ENCODE measurements around the gene ELL2. TPM values are rescaled to one million over a fixed set of nuclear protein-coding genes. Genes with fewer than 3 reads are reported as not detected.

The ELL2 gene
- total and polyA plus RNA-seq, 2 of the 13 experiments (the other 11 are each of a cell fraction or from before 2014, with no cell fraction given) = 78.9 to 97.1 TPM

GRCh38 chr5:95986937-95987520, 25.4 kb upstream of the ELL2 start (continued):
- TF ChIP-seq, protein P1, sequence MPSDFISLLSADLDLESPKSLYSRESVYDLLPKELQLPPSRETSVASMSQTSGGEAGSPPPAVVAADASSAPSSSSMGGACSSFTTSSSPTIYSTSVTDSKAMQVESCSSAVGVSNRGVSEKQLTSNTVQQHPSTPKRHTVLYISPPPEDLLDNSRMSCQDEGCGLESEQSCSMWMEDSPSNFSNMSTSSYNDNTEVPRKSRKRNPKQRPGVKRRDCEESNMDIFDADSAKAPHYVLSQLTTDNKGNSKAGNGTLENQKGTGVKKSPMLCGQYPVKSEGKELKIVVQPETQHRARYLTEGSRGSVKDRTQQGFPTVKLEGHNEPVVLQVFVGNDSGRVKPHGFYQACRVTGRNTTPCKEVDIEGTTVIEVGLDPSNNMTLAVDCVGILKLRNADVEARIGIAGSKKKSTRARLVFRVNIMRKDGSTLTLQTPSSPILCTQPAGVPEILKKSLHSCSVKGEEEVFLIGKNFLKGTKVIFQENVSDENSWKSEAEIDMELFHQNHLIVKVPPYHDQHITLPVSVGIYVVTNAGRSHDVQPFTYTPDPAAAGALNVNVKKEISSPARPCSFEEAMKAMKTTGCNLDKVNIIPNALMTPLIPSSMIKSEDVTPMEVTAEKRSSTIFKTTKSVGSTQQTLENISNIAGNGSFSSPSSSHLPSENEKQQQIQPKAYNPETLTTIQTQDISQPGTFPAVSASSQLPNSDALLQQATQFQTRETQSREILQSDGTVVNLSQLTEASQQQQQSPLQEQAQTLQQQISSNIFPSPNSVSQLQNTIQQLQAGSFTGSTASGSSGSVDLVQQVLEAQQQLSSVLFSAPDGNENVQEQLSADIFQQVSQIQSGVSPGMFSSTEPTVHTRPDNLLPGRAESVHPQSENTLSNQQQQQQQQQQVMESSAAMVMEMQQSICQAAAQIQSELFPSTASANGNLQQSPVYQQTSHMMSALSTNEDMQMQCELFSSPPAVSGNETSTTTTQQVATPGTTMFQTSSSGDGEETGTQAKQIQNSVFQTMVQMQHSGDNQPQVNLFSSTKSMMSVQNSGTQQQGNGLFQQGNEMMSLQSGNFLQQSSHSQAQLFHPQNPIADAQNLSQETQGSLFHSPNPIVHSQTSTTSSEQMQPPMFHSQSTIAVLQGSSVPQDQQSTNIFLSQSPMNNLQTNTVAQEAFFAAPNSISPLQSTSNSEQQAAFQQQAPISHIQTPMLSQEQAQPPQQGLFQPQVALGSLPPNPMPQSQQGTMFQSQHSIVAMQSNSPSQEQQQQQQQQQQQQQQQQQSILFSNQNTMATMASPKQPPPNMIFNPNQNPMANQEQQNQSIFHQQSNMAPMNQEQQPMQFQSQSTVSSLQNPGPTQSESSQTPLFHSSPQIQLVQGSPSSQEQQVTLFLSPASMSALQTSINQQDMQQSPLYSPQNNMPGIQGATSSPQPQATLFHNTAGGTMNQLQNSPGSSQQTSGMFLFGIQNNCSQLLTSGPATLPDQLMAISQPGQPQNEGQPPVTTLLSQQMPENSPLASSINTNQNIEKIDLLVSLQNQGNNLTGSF (CRISPR knock-in tag; IDR thresholded peaks at IDR 0.05) = no peak
- TF ChIP-seq ZBED4 (CRISPR knock-in tag; IDR thresholded peaks at IDR 0.05; ENCODE audit: borderline replicate concordance) (peak; percentile 82; the same call in 1 of the 2 replicates), ZNF432 (CRISPR knock-in tag; IDR thresholded peaks at IDR 0.05; ENCODE audit: borderline replicate concordance) (no peak), NFE2 (CRISPR knock-in tag; IDR thresholded peaks at IDR 0.05) (peak; percentile 72), PRDM10 (CRISPR knock-in tag; IDR thresholded peaks at IDR 0.05; ENCODE audit: low read depth) (0 out of 2 replicates have a peak, but pooled peaks have one; percentile 34), ZNF775 (CRISPR knock-in tag; IDR thresholded peaks at IDR 0.05; ENCODE audit: borderline replicate concordance) (no peak), ZNF235 (CRISPR knock-in tag; IDR thresholded peaks at IDR 0.05; ENCODE audit: borderline replicate concordance) (no peak), SYNCRIP (IDR thresholded peaks at IDR 0.05; ENCODE audit: insufficient read depth, low read depth, low read length) (no peak), SALL2 (CRISPR knock-in tag; IDR thresholded peaks at IDR 0.05) (peak; percentile 55; the same call in 1 of the 2 replicates)
- TF ChIP-seq, protein P2, sequence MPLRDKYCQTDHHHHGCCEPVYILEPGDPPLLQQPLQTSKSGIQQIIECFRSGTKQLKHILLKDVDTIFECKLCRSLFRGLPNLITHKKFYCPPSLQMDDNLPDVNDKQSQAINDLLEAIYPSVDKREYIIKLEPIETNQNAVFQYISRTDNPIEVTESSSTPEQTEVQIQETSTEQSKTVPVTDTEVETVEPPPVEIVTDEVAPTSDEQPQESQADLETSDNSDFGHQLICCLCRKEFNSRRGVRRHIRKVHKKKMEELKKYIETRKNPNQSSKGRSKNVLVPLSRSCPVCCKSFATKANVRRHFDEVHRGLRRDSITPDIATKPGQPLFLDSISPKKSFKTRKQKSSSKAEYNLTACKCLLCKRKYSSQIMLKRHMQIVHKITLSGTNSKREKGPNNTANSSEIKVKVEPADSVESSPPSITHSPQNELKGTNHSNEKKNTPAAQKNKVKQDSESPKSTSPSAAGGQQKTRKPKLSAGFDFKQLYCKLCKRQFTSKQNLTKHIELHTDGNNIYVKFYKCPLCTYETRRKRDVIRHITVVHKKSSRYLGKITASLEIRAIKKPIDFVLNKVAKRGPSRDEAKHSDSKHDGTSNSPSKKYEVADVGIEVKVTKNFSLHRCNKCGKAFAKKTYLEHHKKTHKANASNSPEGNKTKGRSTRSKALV (CRISPR knock-in tag; IDR thresholded peaks at IDR 0.05) = peak; percentile 43; the same call in 1 of the 2 replicates
- TF ChIP-seq, protein P3, sequence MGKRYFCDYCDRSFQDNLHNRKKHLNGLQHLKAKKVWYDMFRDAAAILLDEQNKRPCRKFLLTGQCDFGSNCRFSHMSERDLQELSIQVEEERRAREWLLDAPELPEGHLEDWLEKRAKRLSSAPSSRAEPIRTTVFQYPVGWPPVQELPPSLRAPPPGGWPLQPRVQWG (CRISPR knock-in tag; IDR thresholded peaks at IDR 0.05; ENCODE audit: borderline replicate concordance, low read depth) = no peak

All from HepG2 (cell line).